ENCODE results near the gene MAP2.

MAP2 gene

GRCh38 chr2:209671020-209671680 is 247.3 kb downstream of the MAP2 start:
- no peak for TF ChIP-seq CTCF (IDR thresholded peaks at IDR 0.05; ENCODE audit: extremely low read depth, missing control alignments)
- no peak for DNase-seq (ENCODE audit: low spot score)

GRCh38 chr2:209673811-209674210 is 250.0 kb downstream of the MAP2 start:
- no peak for TF ChIP-seq CTCF (IDR thresholded peaks at IDR 0.05; ENCODE audit: extremely low read depth, missing control alignments)
- no peak for DNase-seq (ENCODE audit: low spot score)

- DNase-seq (ENCODE audit: low spot score): no peak
- TF ChIP-seq CTCF (IDR thresholded peaks at IDR 0.05; ENCODE audit: extremely low read depth, missing control alignments): no peak
Observed at GRCh38 chr2:209680596-209680995, 256.7 kb downstream of the MAP2 start.

GRCh38 chr2:209681201-209681735 is 257.4 kb downstream of the MAP2 start:
- TF ChIP-seq CTCF (IDR thresholded peaks at IDR 0.05; ENCODE audit: extremely low read depth, missing control alignments): no peak

GRCh38 chr2:209682646-209683045 is 258.8 kb downstream of the MAP2 start:
- TF ChIP-seq CTCF (IDR thresholded peaks at IDR 0.05; ENCODE audit: extremely low read depth, missing control alignments): no peak
- no peak for DNase-seq (ENCODE audit: low spot score)

More at GRCh38 chr2:209681201-209681735, 257.4 kb downstream of the MAP2 start:
- no peak for DNase-seq (ENCODE audit: low spot score)

GRCh38 chr2:209685340-209685739 is 261.5 kb downstream of the MAP2 start:
- TF ChIP-seq CTCF (IDR thresholded peaks at IDR 0.05; ENCODE audit: extremely low read depth, missing control alignments): no peak
- DNase-seq (ENCODE audit: low spot score): no peak

- no peak for TF ChIP-seq CTCF (IDR thresholded peaks at IDR 0.05; ENCODE audit: extremely low read depth, missing control alignments)
- no peak for DNase-seq (ENCODE audit: low spot score)
Observed at GRCh38 chr2:209685963-209686362, 262.1 kb downstream of the MAP2 start.

Measured in GM20000 (cell line).